Measurements from ENCODE around the gene USP54. TPM values are rescaled to one million over a fixed set of nuclear protein-coding genes. Genes with fewer than 3 reads are reported as not detected.

USP54 gene
- total RNA-seq, 4 donors from 2014 or later = 109 to 168 (median 114) TPM

- no peaks in the 10 kb centered on the region for H3K36me3 ChIP-seq
- WGBS, 2 donors (ENCODE audit: low coverage in 1 of 2) = 96 to 97% methylated on average over 4 of the region's 4 CpGs
- DNase-seq = no peak
- H3K4me1 ChIP-seq = peaks cover 7 to 65% (median 35%) of the 10 kb centered on the region in 4 donors
- no peak for TF ChIP-seq CTCF (IDR thresholded peaks at IDR 0.05)
- TF ChIP-seq POLR2A (IDR thresholded peaks at IDR 0.05) = no peak
- TF ChIP-seq POLR2AphosphoS5 (IDR thresholded peaks at IDR 0.05) = no peak
- no peak for TF ChIP-seq EP300 (IDR thresholded peaks at IDR 0.05; ENCODE audit: low read depth)
- H3K27me3 ChIP-seq = no peaks in the 10 kb centered on the region
- no peaks in the 10 kb centered on the region for H3K9me3 ChIP-seq
- in situ Hi-C loops (cut with MboI; ENCODE audit: low pct_ligation_motif_present in 1 of 4, low pct_unique_long_range_greater_than_20kb in 1 of 4, low sequenced_read_pairs in 3 of 4) = no loop called here
- no peak overlapping the region for H3K4me3 ChIP-seq
- intact Hi-C loops (cut with DNase I; ENCODE audit: low total_unique reads) = no loop called here
- peak overlapping the region; percentile 83 to 89 (median 88) for H3K27ac ChIP-seq
Measured at GRCh38 chr10:73593110-73593509, 2.0 kb upstream of the USP54 start.

DNA sequence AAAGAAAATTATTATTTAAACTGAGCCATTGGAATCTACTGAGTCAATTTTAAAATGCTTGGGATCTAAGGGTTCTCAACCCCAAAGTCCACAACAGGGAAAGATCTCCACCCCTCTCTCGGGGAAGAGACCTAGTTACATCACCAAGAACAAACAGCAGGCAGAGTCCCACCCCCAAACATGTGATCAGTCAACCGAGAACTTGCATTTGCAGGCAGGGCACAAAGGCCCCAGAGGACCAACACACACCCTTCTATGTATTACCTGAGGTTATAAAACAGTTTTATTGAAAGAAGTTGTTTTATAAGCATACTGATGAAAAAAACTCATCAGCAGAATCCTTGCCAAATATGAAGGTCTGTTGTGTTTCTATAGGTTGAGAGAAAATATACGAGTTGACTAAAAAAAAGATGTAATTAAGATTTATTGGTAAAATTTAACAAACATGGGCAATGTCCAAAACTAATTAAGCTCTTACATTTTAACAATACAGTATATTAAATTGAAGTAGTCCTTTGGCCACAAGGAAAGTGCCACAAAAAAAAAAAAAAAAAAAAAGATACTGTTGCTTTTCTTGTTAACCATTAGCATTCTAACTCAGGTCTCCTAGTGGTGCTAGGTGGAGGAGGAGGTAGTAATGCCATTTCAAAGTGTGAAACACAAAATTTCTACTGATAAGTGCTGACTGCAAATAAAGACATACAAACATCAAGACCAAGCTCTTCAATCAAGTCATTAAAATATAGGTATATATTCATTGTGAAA is 975 bp upstream of the USP54 start:
- TF ChIP-seq POLR2A (IDR thresholded peaks at IDR 0.05) (peak; percentile 9), EP300 (IDR thresholded peaks at IDR 0.05; ENCODE audit: low read depth) (no peak), CTCF (IDR thresholded peaks at IDR 0.05) (peak in 4 of 5 experiments; percentile 8 to 72 (median 46)), POLR2AphosphoS5 (IDR thresholded peaks at IDR 0.05) (peak; percentile 22 to 60 (median 38))
- WGBS, 2 donors (ENCODE audit: low coverage in 1 of 2) = 16 to 22% methylated on average over 3 of the region's 3 CpGs
- peak; percentile 87 for DNase-seq
- intact Hi-C loops (cut with DNase I; ENCODE audit: low total_unique reads) (no loop called here), in situ Hi-C loops (cut with MboI; ENCODE audit: low pct_ligation_motif_present in 1 of 4, low pct_unique_long_range_greater_than_20kb in 1 of 4, low sequenced_read_pairs in 3 of 4) (no loop called here)
- H3K4me3 ChIP-seq = peak overlapping the region in 1 of 4 donors; percentile 34
- H3K36me3 ChIP-seq = no peaks in the 10 kb centered on the region
- H3K27me3 ChIP-seq = no peaks in the 10 kb centered on the region
- peaks cover 10 to 75% (median 43%) of the 10 kb centered on the region in 4 donors for H3K4me1 ChIP-seq
- no peaks in the 10 kb centered on the region for H3K9me3 ChIP-seq
- H3K27ac ChIP-seq = peak overlapping the region; percentile 83 to 89 (median 88)

DNA sequence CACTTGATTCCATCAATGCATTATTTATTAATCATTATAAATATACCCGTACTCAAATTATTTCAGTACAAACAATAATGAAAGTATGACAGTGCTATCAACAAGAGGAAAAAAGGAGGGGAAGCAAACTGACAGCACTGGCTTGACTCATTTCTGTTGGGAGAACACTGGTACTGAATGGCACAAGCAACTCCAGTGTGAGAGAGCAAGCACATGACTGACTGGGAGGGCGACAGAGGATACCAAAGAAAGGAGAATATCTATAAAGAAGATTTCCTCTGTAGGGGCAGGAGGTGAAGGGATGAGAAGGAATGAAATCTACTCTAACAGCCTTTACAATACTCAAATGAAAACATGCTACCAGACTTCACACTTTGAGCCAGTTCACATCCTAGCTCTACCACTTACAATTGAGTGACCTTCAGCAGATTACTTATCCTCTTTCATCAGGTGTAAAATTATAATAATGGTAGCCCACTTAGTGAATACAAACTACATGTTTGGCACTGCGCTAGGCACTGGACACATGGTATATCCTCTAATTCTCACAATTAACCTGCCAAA is 1.5 kb downstream of the USP54 start:
- 73% methylated on average over 2 to 3 of the region's 3 CpGs for WGBS, 2 donors (ENCODE audit: low coverage in 1 of 2)
- peak overlapping the region in 1 of 4 donors; percentile 34 for H3K4me3 ChIP-seq

GRCh38 chr10:73588656-73589055 is 2.5 kb downstream of the USP54 start:
- WGBS, 2 donors (ENCODE audit: low coverage in 1 of 2) = 63 to 80% methylated on average over 1 of the region's 1 CpG
- DNase-seq = no peak
- in situ Hi-C loops (cut with MboI; ENCODE audit: low pct_ligation_motif_present in 1 of 4, low pct_unique_long_range_greater_than_20kb in 1 of 4, low sequenced_read_pairs in 3 of 4) = no loop called here
- TF ChIP-seq CTCF (IDR thresholded peaks at IDR 0.05) (no peak), EP300 (IDR thresholded peaks at IDR 0.05; ENCODE audit: low read depth) (no peak), POLR2AphosphoS5 (IDR thresholded peaks at IDR 0.05) (no peak), POLR2A (IDR thresholded peaks at IDR 0.05) (no peak)
- H3K36me3 ChIP-seq = no peaks in the 10 kb centered on the region
- H3K4me3 ChIP-seq = peak overlapping the region in 1 of 4 donors; percentile 34
- peaks cover 21 to 81% (median 57%) of the 10 kb centered on the region in 4 donors for H3K4me1 ChIP-seq
- no peaks in the 10 kb centered on the region for H3K9me3 ChIP-seq
- peak overlapping the region; percentile 39 to 89 (median 85) for H3K27ac ChIP-seq
- H3K27me3 ChIP-seq = no peaks in the 10 kb centered on the region
- intact Hi-C loops (cut with DNase I; ENCODE audit: low total_unique reads) = no loop called here

More for the DNA sequence above, 1.5 kb downstream of the USP54 start:
- H3K36me3 ChIP-seq = no peaks in the 10 kb centered on the region
- intact Hi-C loops (cut with DNase I; ENCODE audit: low total_unique reads) = no loop called here
- H3K9me3 ChIP-seq = no peaks in the 10 kb centered on the region
- TF ChIP-seq POLR2A (IDR thresholded peaks at IDR 0.05) = no peak
- peak in 1 of 3 donors; percentile 25 for TF ChIP-seq POLR2AphosphoS5 (IDR thresholded peaks at IDR 0.05)
- no peak for DNase-seq
- H3K27me3 ChIP-seq = no peaks in the 10 kb centered on the region
- H3K4me1 ChIP-seq = peaks cover 21 to 90% (median 58%) of the 10 kb centered on the region in 4 donors
- peak overlapping the region; percentile 39 to 89 (median 85) for H3K27ac ChIP-seq
- in situ Hi-C loops (cut with MboI; ENCODE audit: low pct_ligation_motif_present in 1 of 4, low pct_unique_long_range_greater_than_20kb in 1 of 4, low sequenced_read_pairs in 3 of 4) = no loop called here
